GM18858 (cell line): ENCODE data around the gene ABTB2.
A peak's percentile ranks its signal among the peaks of the same experiment; 100 is the strongest.
"Not testable (repeated sequence)": the region's sequence is repeated elsewhere in the genome, so short reads cannot be mapped to it uniquely, and the experiment has no call there.

Experiments
- ATAC-seq: cut with Tn5 transposase; IDR thresholded peaks from one replicate; pipeline ENCODE4 v1.9.1; 2021; ENCODE audit not compliant: unreplicated experiment

ABTB2 gene

DNA sequence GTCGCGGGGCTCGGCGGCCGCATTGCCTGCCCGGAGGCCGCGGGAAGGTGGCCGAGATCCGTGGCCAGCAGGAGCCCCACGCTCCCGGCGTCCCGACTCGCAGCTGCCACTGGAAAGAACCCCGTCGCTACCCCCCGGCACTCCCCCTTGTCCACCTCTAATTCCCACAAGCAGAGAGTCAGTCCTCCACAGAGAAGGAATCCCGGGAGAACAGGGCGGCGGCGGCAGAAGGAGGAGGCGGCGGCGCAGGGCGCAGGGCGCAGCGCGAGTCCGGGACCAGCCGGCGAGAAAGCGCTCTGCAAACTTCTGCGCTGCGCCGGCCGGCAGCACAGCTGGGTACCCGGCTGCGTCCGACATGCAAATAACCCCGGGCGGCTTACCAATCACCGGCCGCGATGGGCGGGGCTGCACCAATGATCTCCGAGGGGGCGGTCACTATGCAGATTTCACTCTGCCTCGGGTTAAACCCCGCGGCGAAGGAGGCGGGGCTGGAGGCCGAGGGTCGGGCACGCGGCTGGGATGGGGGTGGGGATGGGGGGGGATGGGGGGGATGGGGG is at the start of gene ABTB2:
Gene ABTB2 (minus strand): TSS at position 310 of the 557 bp plus-strand sequence.
- ATAC-seq, result peak; percentile 78

DNA sequence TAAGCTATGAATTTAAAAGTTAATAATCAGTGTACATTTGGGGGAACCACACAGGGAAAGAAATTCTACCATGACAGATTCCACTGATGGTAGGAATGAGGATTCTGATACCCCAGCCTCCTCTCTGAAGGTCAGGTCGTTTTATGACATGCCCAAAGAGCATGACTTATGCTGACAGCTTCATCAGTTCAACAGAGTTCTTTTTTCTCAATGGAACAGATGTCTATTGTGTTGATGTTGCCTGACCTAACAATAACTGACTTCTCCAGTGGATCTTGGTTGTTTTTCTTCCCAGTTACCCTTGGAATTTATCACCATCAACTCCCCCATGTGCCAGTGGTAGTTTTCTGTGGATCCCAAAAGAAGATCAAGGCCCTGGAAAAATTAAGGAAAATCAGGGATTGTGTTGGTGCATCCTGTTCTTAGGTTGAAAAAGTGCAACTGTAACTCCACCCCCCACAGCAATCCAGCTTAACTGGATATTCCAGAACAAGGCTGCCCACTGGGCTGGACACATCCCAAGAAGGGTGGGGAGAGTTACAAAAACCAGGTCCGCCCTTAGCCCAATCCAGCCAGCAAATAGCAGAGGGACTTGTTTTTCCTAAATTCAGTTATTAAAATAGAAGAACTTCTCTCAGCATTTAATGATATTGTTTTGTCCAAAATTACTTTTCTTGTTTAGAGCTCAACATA is 49.5 kb upstream of the ABTB2 start:
- no peak for ATAC-seq

DNA sequence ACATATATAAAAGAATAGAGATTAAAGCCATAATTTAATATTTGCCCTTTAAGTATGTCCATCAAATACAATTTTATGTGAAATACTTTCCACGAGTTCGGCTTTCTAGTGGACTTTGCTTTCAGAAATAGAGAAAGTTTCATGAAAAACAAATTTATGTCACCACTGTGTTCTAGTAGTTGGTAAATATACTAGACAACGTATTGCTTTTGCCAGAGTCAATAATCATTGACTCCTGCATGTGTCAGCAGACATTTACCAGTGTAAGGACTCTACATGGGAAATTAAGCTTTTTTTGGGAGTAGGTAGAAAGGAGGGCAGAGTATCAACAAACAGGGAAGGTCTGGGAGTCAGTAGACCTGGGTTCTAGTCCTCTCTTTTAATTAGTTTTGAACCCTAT is 48.6 kb upstream of the ABTB2 start:
- no peak for ATAC-seq

DNA sequence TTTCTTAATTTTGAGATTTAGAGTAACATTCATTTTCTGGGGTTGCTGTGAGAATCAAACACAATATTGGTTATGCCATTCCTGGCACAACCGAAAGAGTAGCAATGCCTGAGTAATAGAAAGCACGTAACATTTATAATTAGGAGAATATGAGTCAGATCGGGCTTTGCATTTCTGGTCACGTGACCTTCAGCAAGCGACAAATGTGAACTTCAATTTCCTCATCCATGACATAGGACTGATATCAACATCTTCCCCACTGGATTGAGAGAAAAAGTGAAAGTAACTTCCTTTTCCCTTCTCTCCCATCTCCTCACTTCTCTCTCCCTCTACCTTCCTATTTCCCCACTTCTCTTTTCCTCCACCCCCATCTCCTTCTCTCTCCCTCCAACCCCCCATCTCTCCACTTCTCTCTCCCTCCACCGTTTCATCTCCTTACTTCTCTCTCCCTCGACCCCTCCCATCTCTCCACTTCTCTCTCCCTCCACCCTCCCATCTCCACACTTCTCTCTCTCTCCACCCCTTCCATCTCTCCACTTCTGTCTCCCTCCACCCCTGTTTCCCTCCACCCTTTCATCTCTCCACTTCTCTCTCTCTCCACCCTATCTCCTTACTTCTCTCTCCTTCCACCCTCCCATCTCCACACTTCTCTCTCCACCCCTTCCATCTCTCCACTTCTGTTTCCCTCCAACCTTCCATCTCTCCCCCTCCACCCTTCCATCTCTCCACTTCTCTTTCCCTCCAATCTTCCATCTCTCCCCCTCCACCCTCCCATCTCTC is 47.5 kb upstream of the ABTB2 start:
- ATAC-seq, result no peak

DNA sequence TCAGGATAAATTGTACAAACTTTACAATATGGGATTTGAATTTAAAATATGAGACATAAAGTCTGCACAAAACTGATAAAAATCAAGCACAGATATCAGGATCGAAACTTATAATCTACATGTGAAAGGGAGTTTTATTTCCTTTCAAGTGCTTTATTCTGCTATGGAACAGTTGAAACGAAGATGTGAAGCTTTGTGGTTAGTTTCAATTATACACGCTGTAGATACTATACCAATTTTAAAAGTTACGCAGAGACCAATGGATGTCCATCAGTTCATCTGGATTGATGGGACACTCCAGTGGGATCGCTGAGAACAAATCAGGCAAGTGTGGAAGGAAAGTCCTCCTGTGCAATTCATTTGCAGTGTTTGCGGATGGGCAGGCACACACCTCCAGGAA is 46.5 kb upstream of the ABTB2 start:
- ATAC-seq, result no peak

DNA sequence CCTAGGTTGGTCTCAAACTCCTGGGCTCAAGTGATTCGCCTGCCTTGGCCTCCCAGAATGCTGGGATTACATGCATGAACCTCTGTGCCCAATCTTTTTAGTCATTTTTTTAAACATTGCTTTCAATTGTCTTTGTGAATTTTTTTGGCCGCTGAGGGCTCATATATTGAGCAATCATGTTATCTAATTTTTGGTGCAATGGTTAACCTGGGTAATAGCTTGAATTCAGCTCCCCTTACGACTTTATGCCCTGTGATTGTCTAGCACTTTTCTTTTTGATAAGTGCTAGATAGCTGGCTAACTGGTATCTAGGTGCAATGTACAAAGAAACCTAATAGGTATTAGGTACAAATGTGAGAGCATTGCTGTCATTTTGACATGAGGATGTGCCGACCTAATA is 45.6 kb upstream of the ABTB2 start:
- ATAC-seq, result no peak

DNA sequence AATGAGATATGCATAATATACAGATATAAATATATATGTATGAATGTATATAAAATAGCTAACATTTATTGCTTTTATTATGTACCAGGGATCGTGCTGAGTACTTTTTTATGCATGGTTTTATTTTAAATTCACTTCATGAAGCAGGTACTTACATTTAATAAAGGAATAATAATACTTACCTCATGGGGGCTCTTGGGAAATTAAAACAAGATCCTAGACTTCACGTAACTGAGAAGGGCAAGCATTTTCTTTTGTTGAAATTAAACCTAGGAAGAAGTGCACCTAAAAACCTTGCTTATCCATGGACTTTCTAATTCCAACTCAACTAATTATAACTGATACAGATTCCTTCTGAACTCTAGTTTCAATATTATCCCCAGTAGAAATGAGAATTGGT is 40.0 kb upstream of the ABTB2 start:
- ATAC-seq, result no peak

DNA sequence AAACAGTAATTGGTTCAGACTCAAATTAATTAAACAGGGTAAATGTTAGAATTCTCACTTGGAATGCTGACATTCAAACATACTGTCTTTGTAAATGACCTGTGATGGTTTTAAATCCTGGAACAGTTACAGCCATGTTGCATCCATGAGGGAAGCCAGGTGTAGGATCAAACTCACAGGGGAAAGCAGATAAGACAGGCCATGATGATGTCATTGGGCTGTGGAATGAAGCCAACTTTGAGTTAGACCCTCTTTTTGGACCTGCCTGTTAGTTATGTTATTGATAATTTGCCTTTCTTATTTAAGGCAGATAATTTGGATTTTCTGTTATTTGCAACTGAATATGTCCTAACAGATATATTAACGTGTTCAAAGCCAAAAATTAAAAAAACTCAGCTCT is 39.3 kb upstream of the ABTB2 start:
- ATAC-seq, result no peak

DNA sequence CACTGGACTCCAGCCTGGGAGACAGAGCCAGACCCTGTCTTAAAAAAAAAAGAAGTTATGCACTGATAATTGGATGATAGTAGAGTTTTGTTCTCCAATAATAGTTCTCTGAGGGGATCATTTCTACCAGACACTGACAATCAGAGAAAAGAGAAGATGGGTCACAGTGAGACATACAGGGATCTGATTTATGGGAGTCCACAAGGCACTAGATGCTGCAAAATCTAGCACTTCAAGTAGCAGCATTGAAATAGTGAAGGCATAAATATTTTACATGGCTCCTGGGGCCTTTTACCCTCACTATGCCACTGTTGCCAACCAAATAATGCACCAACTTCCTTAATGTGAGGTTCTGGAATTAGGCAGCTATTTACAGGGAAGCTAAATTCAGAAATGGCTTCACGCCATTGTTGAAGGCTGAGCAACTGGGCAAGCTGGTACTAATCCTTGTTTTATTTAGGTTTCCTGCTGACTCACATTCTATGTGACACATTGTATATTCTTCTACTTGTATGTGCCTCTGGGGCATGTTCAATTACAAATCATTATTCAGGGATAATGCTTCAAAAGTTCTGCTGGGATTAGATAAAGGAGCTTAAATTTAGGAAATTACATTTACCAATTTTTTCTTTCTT is 38.2 kb upstream of the ABTB2 start:
- ATAC-seq, result no peak

DNA sequence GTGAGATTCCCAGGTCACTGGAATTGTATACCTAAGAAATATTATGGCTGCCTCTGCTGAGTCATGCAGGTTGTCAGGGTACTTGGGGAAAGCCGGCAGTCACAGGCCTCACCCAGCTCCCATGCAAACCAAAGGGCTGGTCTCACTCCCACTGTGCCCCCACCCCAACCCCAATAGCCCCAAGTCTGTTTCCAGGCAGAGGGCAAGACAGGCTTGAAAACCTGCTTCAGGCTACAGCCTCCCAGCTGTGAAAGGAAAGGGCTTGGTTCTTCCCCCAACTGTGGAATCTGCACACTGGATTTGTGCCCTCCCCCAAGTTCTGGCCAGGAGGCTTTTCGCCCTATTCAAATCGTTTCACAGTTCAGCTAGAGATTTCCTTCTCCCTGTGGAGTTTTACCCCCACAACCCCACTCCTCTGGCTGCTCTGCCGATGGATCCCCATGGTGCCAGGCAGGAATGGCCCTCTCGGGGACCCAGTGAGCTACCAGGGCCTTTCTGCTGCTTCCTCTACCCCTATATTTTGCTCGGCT is 37.0 kb upstream of the ABTB2 start:
- ATAC-seq, result no peak

DNA sequence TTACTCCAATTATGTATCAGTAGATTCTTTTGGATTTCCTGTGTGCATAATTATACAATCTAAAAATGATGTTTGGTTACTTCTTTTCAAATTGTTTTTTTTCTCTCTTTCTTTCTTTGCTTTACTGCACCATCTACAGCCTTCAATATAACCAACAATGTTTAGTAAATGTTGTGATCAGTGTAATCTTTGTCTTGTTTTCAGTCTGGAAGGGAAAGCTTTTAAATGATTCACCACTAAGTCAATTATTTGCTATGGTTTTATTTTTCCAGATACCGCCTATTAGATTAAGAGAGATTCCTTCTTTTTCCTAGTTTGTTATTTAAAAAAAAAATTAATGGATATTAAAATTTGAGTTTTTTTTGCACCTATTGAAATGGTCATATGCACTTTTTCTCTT is 29.8 kb upstream of the ABTB2 start:
- no peak for ATAC-seq

DNA sequence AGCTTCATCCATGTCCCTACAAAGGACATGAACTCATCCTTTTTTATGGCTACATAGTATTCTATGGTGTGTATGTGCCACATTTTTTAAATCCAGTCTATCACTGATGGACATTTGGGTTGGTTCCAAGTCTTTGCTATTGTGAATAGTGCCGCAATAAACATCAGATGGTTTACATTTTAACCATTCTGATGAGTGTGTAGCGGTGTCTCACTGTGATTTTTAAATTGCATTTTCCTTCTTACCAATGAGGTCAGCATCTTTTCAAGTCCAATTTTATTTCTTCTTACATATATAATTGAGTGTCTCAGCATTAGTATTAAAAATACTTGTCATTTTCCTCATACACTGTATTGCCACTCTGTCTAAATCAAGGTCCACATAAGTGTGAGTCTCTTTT is 28.5 kb upstream of the ABTB2 start:
- ATAC-seq, result not testable (repeated sequence)

DNA sequence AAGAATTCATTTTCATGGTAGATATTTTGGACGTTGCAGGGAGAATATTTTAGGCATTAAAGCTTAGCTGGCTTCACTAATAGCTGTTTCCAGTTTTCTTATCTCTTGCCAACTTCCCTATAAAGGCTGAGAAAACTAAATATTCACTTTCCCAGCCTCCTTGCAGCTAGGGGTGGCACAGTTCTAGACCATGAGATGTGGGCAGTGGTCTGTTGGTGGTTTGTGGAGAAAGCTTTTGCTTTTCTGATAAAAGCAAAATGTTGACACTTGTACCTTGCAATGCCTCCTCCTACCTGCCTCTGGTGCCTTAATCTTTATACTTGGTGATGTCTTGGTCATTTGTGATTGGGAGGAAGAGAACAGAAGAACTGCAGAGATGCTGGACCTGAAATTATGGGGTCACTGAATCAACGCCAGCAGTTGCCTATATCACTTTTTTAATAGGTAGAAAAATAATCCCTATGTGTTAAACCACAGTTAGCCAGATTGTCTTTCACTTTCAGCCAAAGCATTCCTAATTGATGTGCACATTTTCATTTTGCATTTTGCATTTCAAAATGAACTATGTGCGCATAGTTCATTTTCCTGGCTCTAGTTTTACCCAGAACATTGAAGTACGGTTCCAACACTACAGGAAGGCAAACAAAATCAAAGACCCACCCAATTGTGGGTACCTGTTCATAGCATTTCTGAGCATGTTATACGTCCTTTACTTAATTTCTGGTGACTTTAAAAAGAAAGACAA is 24.9 kb upstream of the ABTB2 start:
- ATAC-seq, result no peak

DNA sequence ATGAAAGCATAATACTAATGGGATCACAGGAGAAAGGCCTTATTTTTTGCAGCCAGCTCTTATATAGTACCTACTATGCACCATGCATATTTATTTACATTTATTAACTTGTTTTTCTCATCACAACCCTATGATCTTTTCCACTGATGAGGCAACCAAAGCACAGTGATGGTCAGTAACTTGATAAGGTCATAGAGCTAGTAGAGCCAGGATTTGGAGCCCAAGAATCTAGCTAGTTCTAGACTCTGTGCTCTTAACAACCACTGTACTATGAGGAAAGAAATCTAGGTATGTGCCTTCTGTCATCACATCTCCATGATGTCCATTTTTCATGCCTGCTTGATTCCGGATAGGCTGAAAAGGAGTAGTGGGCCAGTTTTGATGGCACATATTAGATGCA is 24.0 kb upstream of the ABTB2 start:
- no peak for ATAC-seq

DNA sequence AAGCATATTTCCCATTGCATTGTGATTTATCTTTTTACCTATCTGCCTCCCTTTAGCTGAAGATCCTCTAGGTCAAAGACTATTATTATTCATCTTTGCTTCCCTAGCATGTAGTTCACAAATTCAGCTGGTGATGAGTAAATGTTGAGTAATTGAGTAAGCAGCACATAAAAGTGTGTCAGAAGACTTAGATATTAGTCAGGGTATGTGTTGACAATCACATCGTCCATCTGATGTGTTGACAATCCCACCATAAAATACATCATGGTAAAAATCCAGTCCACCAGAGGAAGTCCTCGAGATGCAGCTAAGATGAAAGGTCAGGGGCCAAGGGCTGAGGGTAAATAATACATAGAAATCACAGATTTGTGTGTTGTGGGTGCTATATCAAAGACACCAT is 22.9 kb upstream of the ABTB2 start:
- no peak for ATAC-seq

DNA sequence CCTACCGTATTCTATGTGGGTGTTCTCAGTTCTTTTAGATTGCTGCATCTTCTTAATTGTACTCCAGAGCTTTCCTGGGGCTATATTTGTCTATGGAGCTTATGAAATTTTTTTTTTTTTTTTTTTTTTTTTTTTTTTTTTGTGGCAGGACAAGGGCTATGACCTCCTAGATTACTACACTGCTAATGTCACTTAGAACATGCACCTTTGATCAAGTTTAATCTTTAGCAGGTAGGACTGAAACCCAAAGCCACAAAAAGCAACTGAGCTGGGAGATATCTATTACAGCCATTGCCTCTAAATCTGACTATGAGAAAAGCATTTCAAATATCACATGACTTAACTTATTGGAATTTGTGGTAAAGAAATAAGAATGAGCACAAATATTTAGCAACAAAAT is 21.7 kb upstream of the ABTB2 start:
- no peak for ATAC-seq

DNA sequence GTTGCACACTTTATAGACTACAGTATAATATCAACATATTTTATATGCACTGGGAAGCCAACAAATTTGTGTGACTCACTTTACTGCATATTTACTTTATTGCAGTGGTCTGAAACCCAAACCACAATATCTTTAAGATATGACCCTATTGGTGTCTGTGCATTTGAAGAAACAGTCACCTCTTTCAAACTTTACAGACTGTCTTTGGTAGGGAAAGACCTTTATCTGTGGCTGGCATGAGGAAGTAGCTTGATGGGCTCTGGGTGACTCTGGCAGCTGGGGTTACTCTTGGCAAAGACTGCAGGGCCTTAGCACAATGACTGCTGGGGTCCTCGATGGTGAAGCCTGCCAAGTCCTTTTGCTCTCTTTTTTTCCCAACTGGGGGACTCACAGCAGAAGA is 21.3 kb upstream of the ABTB2 start:
- no peak for ATAC-seq

DNA sequence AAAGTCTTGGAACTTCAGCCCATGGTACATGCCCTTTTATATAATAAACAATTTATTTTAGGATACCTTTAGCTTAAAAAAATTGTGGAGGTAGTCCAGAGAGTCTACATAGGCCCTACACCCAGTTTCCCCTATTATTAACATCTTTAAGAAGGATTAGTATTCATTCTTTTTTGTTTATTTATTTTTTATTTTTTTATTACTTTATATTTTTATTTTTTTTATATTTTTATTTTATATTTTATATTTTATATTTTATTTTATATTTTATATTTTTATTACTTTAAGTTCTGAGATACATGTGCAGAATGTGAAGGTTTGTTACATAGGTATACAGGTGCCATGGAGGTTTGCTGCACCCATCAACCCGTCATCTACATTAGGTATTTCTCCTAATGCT is 15.9 kb upstream of the ABTB2 start:
- ATAC-seq, result no peak

DNA sequence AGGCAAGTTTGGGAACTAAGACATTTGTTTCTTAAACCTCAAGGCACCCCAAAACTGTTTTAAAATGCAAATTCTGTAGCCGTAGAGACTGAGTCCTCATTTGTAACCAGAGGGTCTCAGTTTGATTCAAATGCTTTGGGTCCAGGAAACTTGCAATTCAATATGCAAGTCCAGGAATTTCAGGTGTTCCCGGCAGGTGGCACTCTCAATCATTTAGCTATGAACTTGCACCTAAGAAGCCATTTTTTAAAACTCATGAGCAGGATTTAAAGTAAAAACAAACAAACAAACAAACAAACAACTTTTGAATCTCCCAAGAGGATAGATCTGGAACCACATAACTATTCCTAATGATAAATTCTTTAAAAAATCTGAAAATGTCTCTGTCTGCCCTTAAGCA is 8.7 kb upstream of the ABTB2 start:
- ATAC-seq, result no peak

DNA sequence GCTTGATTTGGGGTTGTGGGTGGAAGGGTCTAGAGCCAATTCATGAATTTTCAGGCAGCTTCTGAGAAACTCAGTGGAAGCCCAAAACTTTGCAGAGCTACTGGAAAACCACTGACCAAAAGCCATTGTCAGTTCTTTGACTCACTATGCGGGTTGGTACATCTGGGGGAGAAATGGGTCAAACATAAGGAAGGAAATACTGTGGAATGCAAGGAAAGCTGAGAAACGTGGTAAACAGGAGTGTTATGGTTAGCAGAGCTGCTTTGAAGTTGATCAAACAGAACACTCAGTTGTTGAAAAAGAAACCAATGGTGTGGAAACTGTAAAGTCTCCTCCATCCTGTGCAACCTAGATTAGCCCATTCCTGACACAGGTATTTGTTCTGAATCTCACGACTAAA is 6.3 kb upstream of the ABTB2 start:
- ATAC-seq, result no peak
